Measurements from ENCODE around the gene CENPC.

The CENPC gene

GRCh38 chr4:67466751-67467150, 78.6 kb downstream of the CENPC start:
- no peaks in the 10 kb centered on the region for H3K79me2 ChIP-seq (ENCODE audit: low read length)
- H3K4me1 ChIP-seq (ENCODE audit: low read length): no peaks in the 10 kb centered on the region
- H3K27ac ChIP-seq (ENCODE audit: low read length): no peak overlapping the region
- TF ChIP-seq CTCF (IDR thresholded peaks at IDR 0.05; ENCODE audit: low read length): no peak
- TF ChIP-seq EZH2phosphoT487 (IDR thresholded peaks at IDR 0.05; ENCODE audit: low read length): no peak
- TF ChIP-seq EZH2 (optimal IDR thresholded peaks at IDR 0.05; ENCODE audit: low read depth, low read length): no peak
- no peak overlapping the region for H3K9ac ChIP-seq (ENCODE audit: low read length)
- H4K20me1 ChIP-seq (ENCODE audit: insufficient read depth, low read length): no peaks in the 10 kb centered on the region
- H3K4me3 ChIP-seq (ENCODE audit: low read length): no peak overlapping the region
- no peaks in the 10 kb centered on the region for H3K9me2 ChIP-seq (replicated peaks; ENCODE audit: insufficient read depth, low read length)
- H3F3A ChIP-seq (ENCODE audit: insufficient read depth, low read length): no peaks in the 10 kb centered on the region
- no peaks in the 10 kb centered on the region for H3K36me3 ChIP-seq (replicated peaks; ENCODE audit: insufficient read depth, low read length)
- no peaks in the 10 kb centered on the region for H3K9me3 ChIP-seq (replicated peaks; ENCODE audit: insufficient read depth, low read length)
- H2AFZ ChIP-seq (ENCODE audit: low read length): no peak overlapping the region
- no peak overlapping the region for H3K4me2 ChIP-seq (ENCODE audit: low read depth, low read length)
- no peaks in the 10 kb centered on the region for H3K27me3 ChIP-seq (replicated peaks; ENCODE audit: insufficient read depth, low read length)
- DNase-seq: no peak

- Histone ChIP-seq H3K4me1 (ENCODE audit: low read length) (no peaks in the 10 kb centered on the region), H3K36me3 (replicated peaks; ENCODE audit: insufficient read depth, low read length) (no peaks in the 10 kb centered on the region), H3K4me3 (ENCODE audit: low read length) (no peak overlapping the region), H3K27me3 (replicated peaks; ENCODE audit: insufficient read depth, low read length) (no peaks in the 10 kb centered on the region), H3F3A (ENCODE audit: insufficient read depth, low read length) (no peaks in the 10 kb centered on the region), H3K9ac (ENCODE audit: low read length) (no peak overlapping the region), H3K4me2 (ENCODE audit: low read depth, low read length) (no peak overlapping the region), H3K9me2 (replicated peaks; ENCODE audit: insufficient read depth, low read length) (no peaks in the 10 kb centered on the region), H3K79me2 (ENCODE audit: low read length) (no peaks in the 10 kb centered on the region), H2AFZ (ENCODE audit: low read length) (no peak overlapping the region), H3K9me3 (replicated peaks; ENCODE audit: insufficient read depth, low read length) (no peaks in the 10 kb centered on the region), H4K20me1 (ENCODE audit: insufficient read depth, low read length) (no peaks in the 10 kb centered on the region), H3K27ac (ENCODE audit: low read length) (no peak overlapping the region)
- no peak for DNase-seq
- TF ChIP-seq EZH2phosphoT487 (IDR thresholded peaks at IDR 0.05; ENCODE audit: low read length) (no peak), CTCF (IDR thresholded peaks at IDR 0.05; ENCODE audit: low read length) (no peak), EZH2 (optimal IDR thresholded peaks at IDR 0.05; ENCODE audit: low read depth, low read length) (no peak)
Observed at GRCh38 chr4:67465763-67466052, 79.6 kb downstream of the CENPC start.

GRCh38 chr4:67465032-67465762, 80.1 kb downstream of the CENPC start:
- Histone ChIP-seq H3K79me2 (ENCODE audit: low read length) (no peaks in the 10 kb centered on the region), H2AFZ (ENCODE audit: low read length) (no peak overlapping the region), H3K9me2 (replicated peaks; ENCODE audit: insufficient read depth, low read length) (no peaks in the 10 kb centered on the region), H3K4me2 (ENCODE audit: low read depth, low read length) (no peak overlapping the region), H3K9me3 (replicated peaks; ENCODE audit: insufficient read depth, low read length) (no peaks in the 10 kb centered on the region), H3K9ac (ENCODE audit: low read length) (no peak overlapping the region), H3K27me3 (replicated peaks; ENCODE audit: insufficient read depth, low read length) (no peaks in the 10 kb centered on the region), H3K27ac (ENCODE audit: low read length) (no peak overlapping the region), H3K4me1 (ENCODE audit: low read length) (no peaks in the 10 kb centered on the region), H3K4me3 (ENCODE audit: low read length) (no peak overlapping the region), H3F3A (ENCODE audit: insufficient read depth, low read length) (no peaks in the 10 kb centered on the region), H3K36me3 (replicated peaks; ENCODE audit: insufficient read depth, low read length) (no peaks in the 10 kb centered on the region), H4K20me1 (ENCODE audit: insufficient read depth, low read length) (no peaks in the 10 kb centered on the region)
- no peak for TF ChIP-seq EZH2phosphoT487 (IDR thresholded peaks at IDR 0.05; ENCODE audit: low read length)
- no peak for TF ChIP-seq EZH2 (optimal IDR thresholded peaks at IDR 0.05; ENCODE audit: low read depth, low read length)
- no peak for TF ChIP-seq CTCF (IDR thresholded peaks at IDR 0.05; ENCODE audit: low read length)
- DNase-seq: no peak

Data from MM.1S (cell line).